B cell (primary cell): ENCODE data around the gene UQCC5. TPM values are rescaled to one million over a fixed set of nuclear protein-coding genes. Genes with fewer than 3 reads are reported as not detected.

Experiments
- ATAC-seq: fragments of 200-7000 bp; cut with Tn5 transposase; one replicate; pipeline ENCODE4 v1.10.0; 2021; ENCODE audit warnings: low read depth, mild to moderate bottlenecking, moderate number of reproducible peaks, moderate library complexity
- CTCF ChIA-PET: fragments of 350-600 bp; sonication (Branson Sonifier 250); formaldehyde crosslinking; loops from one replicate; lab custom pipeline; 2021; ENCODE audit warnings: antibody characterized with exemption, inconsistent platforms; lab: Charles Lee
- POLR2A ChIA-PET: fragments of 350-600 bp; sonication (Branson Sonifier 250); formaldehyde crosslinking; loops from one replicate; lab custom pipeline; 2021; ENCODE audit warnings: antibody characterized with exemption; lab: Charles Lee
- DNase-seq: peaks from one replicate; pipeline ENCODE4 v3.0.0; 2013
- H2AFZ ChIP-seq: 2 replicates; pipeline ENCODE4 v1.6.1; 2012; ENCODE audit warnings: mild to moderate bottlenecking, low read depth, low read length; ENCODE audit not compliant: insufficient read depth, poor library complexity, severe bottlenecking
- H3K27ac ChIP-seq, 2 donors: 1 replicate in 1 of 2; 2 replicates in 1 of 2; pipeline ENCODE4 v1.5.1; 2012 to 2013; ENCODE audit warnings: low read length in 2 of 2, mild to moderate bottlenecking in 2 of 2, moderate library complexity in 1 of 2
- H3K27me3 ChIP-seq, 4 experiments: fragments of 200-600 bp in 1 of 4; sonication (generic) in 1 of 4; replicated peaks in 1 of 4; 1 replicate in 2 of 4; 2 replicates in 2 of 4; pipeline versions ENCODE4 v1.6.1 to v1.7.0; 2013 to 2016; ENCODE audit warnings: low read length in 3 of 4, mild to moderate bottlenecking in 2 of 4, mixed read lengths in 1 of 4, moderate library complexity in 1 of 4; ENCODE audit not compliant: insufficient read depth in 4 of 4, control insufficient read depth in 3 of 4; ENCODE audit errors: control extremely low read depth in 1 of 4
- H3K36me3 ChIP-seq, 2 experiments: replicated peaks in 1 of 2; 1 replicate in 1 of 2; 2 replicates in 1 of 2; pipeline versions ENCODE4 v1.6.1 to v1.7.1; 2013; ENCODE audit warnings: low read length in 1 of 2; ENCODE audit not compliant: insufficient read depth in 2 of 2, control insufficient read depth in 1 of 2; ENCODE audit errors: control extremely low read depth in 1 of 2, extremely low read depth in 1 of 2
- H3K4me1 ChIP-seq, 2 donors: fragments of 200-600 bp in 1 of 2; sonication (generic) in 1 of 2; 1 replicate in 1 of 2; 2 replicates in 1 of 2; pipeline versions ENCODE4 v1.5.1 to v1.6.1; 2013 to 2017; ENCODE audit warnings: low read length in 2 of 2; ENCODE audit not compliant: control insufficient read depth in 2 of 2, insufficient read depth in 2 of 2
- H3K4me2 ChIP-seq: replicated peaks from 2 replicates; pipeline ENCODE3; 2012; ENCODE audit warnings: mild to moderate bottlenecking, low read depth, low read length; ENCODE audit not compliant: poor library complexity, severe bottlenecking
- H3K4me3 ChIP-seq, 5 experiments: fragments of 200-600 bp in 1 of 5; sonication (generic) in 1 of 5; 1 replicate in 3 of 5; 2 replicates in 2 of 5; pipeline versions ENCODE4 v1.5.1 to v1.7.0; 2011 to 2016; ENCODE audit warnings: low read length in 4 of 5, mild to moderate bottlenecking in 4 of 5, low read depth in 2 of 5, control low read depth in 1 of 5, moderate library complexity in 1 of 5; ENCODE audit not compliant: insufficient read depth in 1 of 5; ENCODE audit errors: control extremely low read depth in 1 of 5, extremely low read depth in 1 of 5
- H3K79me2 ChIP-seq: fragments of 200-600 bp; sonication (generic); one replicate; pipeline ENCODE4 v1.6.0; 2016; ENCODE audit warnings: low read length; ENCODE audit not compliant: control insufficient read depth, insufficient read depth
- H3K9ac ChIP-seq: fragments of 200-600 bp; sonication (generic); 2 replicates; pipeline ENCODE4 v1.6.1; 2017; ENCODE audit warnings: mild to moderate bottlenecking, low read length, moderate library complexity
- H3K9me3 ChIP-seq, 3 donors: one replicate each; pipeline versions ENCODE4 v1.6.1 to v1.7.1; 2013; ENCODE audit warnings: low read length in 2 of 3; ENCODE audit not compliant: control insufficient read depth in 2 of 3, insufficient read depth in 1 of 3; ENCODE audit errors: control extremely low read depth in 1 of 3
- H4K20me1 ChIP-seq: 2 replicates; pipeline ENCODE4 v1.6.0; 2012; ENCODE audit warnings: mild to moderate bottlenecking, low read length; ENCODE audit not compliant: insufficient read depth, control insufficient read depth, poor library complexity, severe bottlenecking
- H3K27ac Mint-ChIP-seq: one replicate; pipeline ENCODE4 v1.8.0; 2021; ENCODE audit warnings: mixed read lengths
- H3K27me3 Mint-ChIP-seq: one replicate; pipeline ENCODE4 v1.8.0; 2021; ENCODE audit warnings: mixed read lengths
- H3K4me1 Mint-ChIP-seq: one replicate; pipeline ENCODE4 v1.8.0; 2021; ENCODE audit warnings: mixed read lengths
- H3K4me3 Mint-ChIP-seq: one replicate; pipeline ENCODE4 v1.8.0; 2021; ENCODE audit warnings: mixed read lengths
- H3K9me3 Mint-ChIP-seq: one replicate; pipeline ENCODE4 v1.8.0; 2022; ENCODE audit warnings: mixed read lengths; ENCODE audit not compliant: insufficient read depth
- CTCF ChIP-seq: fragments of 200-600 bp; IDR thresholded peaks from one replicate; pipeline ENCODE4 v1.8.0; 2022; ENCODE audit warnings: antibody characterized with exemption, mild to moderate bottlenecking
- EZH2 ChIP-seq: IDR thresholded peaks from 2 replicates; pipeline ENCODE4 v1.6.1; 2012; ENCODE audit warnings: borderline replicate concordance, low read depth, mild to moderate bottlenecking, moderate library complexity, low read length; ENCODE audit not compliant: insufficient read depth, poor library complexity, severe bottlenecking
- WGBS: methylation state at CpG from one replicate; pipeline ENCODE4 v1.1.5; 2013; ENCODE audit warnings: missing lambda C conversion rate; ENCODE audit not compliant: insufficient coverage; 5-methylcytosine and 5-hydroxymethylcytosine counted together
- intact Hi-C: fragments of 100-400 bp; cut with micrococcal nuclease; formaldehyde crosslinking; loops from one replicate; pipeline ENCODE4 v1.10.0; 2022
- polyA plus RNA-seq: library from polyadenylated mRNA; depleted of rRNA; stranded (reverse); fragments of >200 nt; gene quantifications from 2 replicates; pipeline ENCODE4 v1.2.3, GENCODE V29; 2012
- total RNA-seq, 2 donors: library from RNA; stranded (reverse); fragments of 120-200 nt in 1 of 2; gene quantifications; 1 replicate in 1 of 2; 2 replicates in 1 of 2; pipeline versions ENCODE4 v1.2.3 to v1.2.4, GENCODE V29; 2013 to 2022

Gene UQCC5
- total and polyA plus RNA-seq, 2 donors (not counting 1 experiment from before 2014, with no cell fraction given) = 1.1 to 10.3 TPM

GRCh38 chr3:52515192-52515591 is 21.2 kb upstream of the UQCC5 start:
- no peak overlapping the region for H3K4me3 ChIP-seq
- no peak for ATAC-seq
- no peak overlapping the region for H3K9ac ChIP-seq
- no peak overlapping the region for H3K4me3 Mint-ChIP-seq
- intact Hi-C loops = no loop called here
- DNase-seq = no peak
- no peaks in the 10 kb centered on the region for H3K9me3 Mint-ChIP-seq
- H3K27me3 ChIP-seq = no peaks in the 10 kb centered on the region
- H3K36me3 ChIP-seq = no peaks in the 10 kb centered on the region
- H2AFZ ChIP-seq = no peak overlapping the region
- no peak overlapping the region for H3K4me2 ChIP-seq
- TF ChIP-seq CTCF = no peak
- TF ChIP-seq EZH2 = no peak
- no peaks in the 10 kb centered on the region for H3K4me1 ChIP-seq
- H3K27me3 Mint-ChIP-seq = no peaks in the 10 kb centered on the region
- POLR2A ChIA-PET = no interaction called here
- no peak overlapping the region for H3K27ac ChIP-seq
- H3K27ac Mint-ChIP-seq = no peak overlapping the region
- WGBS = 86% methylated on average over 4 of the region's 6 CpGs
- no peaks in the 10 kb centered on the region for H3K4me1 Mint-ChIP-seq
- H3K79me2 ChIP-seq = no peaks in the 10 kb centered on the region
- H4K20me1 ChIP-seq = no peaks in the 10 kb centered on the region
- no peaks in the 10 kb centered on the region for H3K9me3 ChIP-seq
- CTCF ChIA-PET = no interaction called here

- 96% methylated on average over 18 of the region's 19 CpGs for WGBS
- H3K27me3 ChIP-seq = no peaks in the 10 kb centered on the region
- Mint-ChIP-seq H3K4me1 (no peaks in the 10 kb centered on the region), H3K9me3 (no peaks in the 10 kb centered on the region), H3K4me3 (no peak overlapping the region), H3K27ac (no peak overlapping the region), H3K27me3 (no peaks in the 10 kb centered on the region)
- no peaks in the 10 kb centered on the region for H3K9me3 ChIP-seq
- TF ChIP-seq CTCF (no peak), EZH2 (no peak)
- ATAC-seq = no peak
- H3K4me1 ChIP-seq = no peaks in the 10 kb centered on the region
- H3K27ac ChIP-seq = no peak overlapping the region
- no peak overlapping the region for H3K4me2 ChIP-seq
- H3K36me3 ChIP-seq = no peaks in the 10 kb centered on the region
- no peaks in the 10 kb centered on the region for H4K20me1 ChIP-seq
- H3K9ac ChIP-seq = no peak overlapping the region
- ChIA-PET POLR2A (no interaction called here), CTCF (no interaction called here)
- no peak overlapping the region for H3K4me3 ChIP-seq
- no peaks in the 10 kb centered on the region for H3K79me2 ChIP-seq
- no peak overlapping the region for H2AFZ ChIP-seq
- DNase-seq = no peak
- intact Hi-C loops = no loop called here
Measured at GRCh38 chr3:52516509-52517195, 19.8 kb upstream of the UQCC5 start.
